ENCODE measurements around the gene LRRC9. TPM values are rescaled to one million over a fixed set of nuclear protein-coding genes. Genes with fewer than 3 reads are reported as not detected.
"Not testable (repeated sequence)": the region's sequence is repeated elsewhere in the genome, so short reads cannot be mapped to it uniquely, and the experiment has no call there.

LRRC9 gene
- total RNA-seq, 1 donor from 2014 or later = 0.05 TPM

DNA sequence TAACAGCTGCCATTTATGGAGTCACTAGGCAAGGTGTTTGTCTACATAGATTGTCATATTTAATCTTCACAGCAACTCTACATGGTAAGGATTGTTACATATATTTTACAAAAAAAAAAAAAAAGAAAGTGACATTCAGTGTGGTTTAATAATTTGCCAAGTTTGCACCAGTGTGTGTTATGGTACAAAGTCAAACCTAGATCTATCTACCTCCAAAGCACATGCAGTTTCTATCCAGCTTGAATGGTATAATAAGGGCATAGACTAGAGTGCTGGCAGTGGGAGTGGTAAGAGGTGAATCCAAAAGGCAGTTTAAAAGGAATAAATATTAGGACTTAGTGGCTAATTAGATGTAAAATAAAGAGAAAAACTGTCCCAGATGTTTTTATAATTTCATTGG, 105.6 kb downstream of the LRRC9 start:
- no peak for DNase-seq
- intact Hi-C loops (cut with micrococcal nuclease) = no loop called here
- no peak for ATAC-seq

DNA sequence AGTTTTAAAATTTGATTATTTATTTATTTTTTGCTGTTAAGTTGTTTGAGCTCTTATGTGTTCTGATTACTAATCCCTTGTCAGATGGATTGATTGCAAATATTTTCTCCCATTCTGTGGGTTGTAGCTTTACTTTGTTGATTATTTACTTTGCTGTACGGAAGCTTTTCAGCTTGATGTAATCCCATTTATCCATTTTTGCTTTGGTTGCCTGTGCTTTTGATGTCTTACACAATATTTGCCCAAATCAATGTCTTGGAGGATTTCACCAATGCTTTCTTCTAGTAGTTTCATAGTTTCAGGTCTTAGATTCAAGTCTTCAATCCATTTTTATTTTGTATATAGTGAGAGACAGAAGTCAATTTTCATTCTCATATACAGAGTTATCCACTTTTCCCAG, 115.2 kb downstream of the LRRC9 start:
- DNase-seq = no peak
- no peak for ATAC-seq
- intact Hi-C loops (cut with micrococcal nuclease) = no loop called here

DNA sequence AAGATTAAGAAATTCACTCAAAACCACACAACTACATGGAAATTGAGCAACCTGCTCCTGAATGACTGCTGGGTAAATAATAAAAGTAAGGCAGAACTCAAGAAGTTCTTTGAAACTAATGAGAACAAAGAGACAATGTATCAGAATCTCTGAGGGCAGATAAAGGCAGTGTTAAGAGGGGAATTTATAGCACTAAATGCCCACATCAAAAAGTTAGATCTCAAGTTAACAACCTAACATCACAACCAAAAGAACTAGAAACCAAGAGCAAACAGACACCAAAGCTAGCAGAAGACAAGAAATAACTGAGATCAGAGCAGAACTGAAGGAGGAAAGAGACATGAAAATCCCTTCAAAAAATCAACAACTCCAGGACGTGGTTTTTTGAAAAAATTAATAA, 128.0 kb downstream of the LRRC9 start:
- DNase-seq; ATAC-seq; intact Hi-C loops (cut with micrococcal nuclease): not testable (repeated sequence)

DNA sequence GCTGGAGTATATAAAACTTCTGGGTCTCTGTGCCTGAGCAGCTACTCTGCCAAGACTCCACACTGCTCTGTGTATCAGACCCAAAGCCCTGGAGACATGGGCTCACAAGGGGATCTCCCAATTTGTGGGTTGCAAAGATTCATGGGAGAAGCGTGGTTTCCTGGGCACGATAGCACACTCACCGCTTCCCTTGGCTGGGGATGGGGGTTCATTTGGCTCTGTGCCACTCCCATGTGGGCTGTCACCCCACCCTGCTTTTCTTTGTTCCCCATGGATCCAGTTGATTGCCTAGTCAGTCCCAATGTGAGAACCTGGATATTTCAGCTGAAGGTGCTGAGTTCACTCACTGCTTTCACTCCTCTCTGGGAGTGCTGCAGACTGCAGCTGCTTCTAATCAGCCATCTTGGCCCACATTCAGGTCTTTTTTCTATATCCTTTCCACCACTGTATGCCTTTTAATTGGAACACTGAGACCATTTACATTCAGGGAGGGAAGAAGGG, 131.8 kb downstream of the LRRC9 start:
- DNase-seq = no peak
- intact Hi-C loops (cut with micrococcal nuclease) = no loop called here
- ATAC-seq = peak; percentile 23

DNA sequence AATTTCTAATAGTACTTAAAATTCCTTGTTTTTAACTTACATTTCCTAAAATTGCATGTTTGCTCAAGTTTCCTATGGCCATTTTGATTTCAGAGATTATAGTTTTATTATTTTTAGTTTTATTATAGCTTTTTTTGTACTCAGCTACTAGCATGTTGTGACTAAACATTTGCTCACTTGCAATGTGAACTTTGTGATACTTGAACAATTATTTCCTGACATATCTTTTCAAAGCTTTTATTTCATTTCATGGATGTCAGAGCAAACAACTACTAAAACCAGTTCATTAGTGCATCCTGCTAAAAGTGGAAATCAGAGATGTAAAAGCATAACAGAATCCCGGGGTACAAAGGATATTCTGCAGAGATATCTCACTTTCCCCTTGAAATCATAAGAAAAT, 138.1 kb downstream of the LRRC9 start:
- no peak for DNase-seq
- ATAC-seq = no peak
- intact Hi-C loops (cut with micrococcal nuclease) = no loop called here

DNA sequence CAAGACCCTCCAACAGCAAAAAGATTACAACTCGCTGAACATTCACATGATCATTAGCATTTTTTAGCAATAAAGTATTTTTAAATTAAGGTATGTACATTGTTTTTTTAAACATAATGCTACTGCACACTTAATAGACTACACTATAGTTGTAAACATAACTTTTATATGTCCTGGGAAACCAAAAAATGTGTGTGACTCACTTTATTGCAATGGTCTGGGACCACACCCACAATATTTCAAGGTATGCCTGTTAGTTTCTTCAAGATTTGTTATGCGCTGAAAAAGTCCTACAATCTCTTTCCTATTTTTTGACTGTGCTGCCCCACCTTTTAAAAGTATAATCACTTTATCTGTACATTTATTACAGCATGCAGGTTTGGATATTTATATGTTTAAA, 141.4 kb downstream of the LRRC9 start:
- intact Hi-C loops (cut with micrococcal nuclease) = loop anchor here (5.0 kb wide), 1 partner anchor 121 kb away; no protein-coding TSS in a partner anchor
- DNase-seq (no peak), ATAC-seq (no peak)

DNA sequence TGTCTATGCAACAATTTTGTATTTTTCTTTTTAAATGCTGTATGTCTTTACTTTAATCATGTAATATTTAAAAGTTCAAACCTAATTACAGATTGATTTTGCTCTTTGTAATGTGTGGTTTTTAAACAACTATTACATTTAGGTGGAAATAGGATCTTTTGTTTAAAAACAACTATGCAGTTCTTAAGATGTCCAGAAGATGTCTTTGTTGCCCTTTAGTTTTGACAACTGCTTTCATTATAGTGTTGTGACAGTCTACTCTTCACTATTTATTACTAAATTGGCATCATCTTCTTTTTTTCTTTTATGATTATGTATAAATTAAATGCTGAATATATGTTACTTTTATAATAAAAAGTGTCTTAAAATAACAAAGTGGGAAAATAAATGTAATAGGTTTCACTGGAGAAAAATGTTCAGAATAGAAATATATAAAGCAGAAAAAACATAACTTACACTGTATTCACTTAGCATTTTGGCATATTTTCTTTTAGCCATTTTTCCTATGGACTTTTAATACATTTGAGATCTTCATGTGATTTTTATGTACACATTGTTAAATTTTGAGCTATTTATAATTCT, 144.6 kb downstream of the LRRC9 start:
- no peak for DNase-seq
- ATAC-seq = no peak

DNA sequence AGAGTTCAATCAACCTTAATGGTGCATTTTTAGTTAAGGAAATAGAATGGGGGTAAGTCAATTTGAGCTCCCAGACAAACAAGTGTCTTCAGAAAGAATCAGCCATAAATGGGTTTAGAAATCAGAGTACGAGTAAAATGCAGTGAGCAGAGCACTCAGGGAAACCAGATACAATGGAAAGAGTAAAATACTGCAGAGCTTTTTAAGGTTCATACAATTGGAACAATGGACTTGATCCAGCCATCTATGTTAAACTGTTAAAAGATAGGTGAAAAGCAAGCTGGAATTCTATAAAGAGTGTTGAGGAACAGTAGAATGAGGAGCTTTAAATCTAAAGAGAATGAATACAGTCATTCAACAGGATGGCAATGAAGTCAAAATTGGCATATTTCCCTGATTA, 147.9 kb downstream of the LRRC9 start:
- DNase-seq (no peak), ATAC-seq (no peak)
- intact Hi-C loops (cut with micrococcal nuclease) = no loop called here

More for the DNA sequence above, 144.6 kb downstream of the LRRC9 start:
- intact Hi-C loops (cut with micrococcal nuclease) = loop anchor here (5.0 kb wide), 1 partner anchor 118 kb away; no protein-coding TSS in a partner anchor

DNA sequence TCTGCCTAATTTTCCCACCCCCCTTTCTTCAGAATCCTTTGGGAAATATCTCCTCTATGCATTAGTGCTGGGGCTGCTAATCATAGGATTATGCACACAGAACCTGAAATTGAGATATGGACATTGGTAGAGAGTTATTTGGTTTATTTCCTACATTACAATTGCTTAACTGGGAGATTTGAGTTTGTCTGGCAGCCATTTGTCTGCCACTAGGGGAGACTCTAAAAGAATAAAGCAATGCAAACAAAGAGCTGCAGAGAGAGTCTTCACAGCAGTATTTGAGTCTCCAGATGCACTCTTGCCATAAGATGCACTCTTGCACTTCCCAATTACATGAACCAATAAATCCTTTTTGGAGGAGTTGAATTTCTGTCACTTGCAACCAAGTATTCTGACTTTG, 159.8 kb downstream of the LRRC9 start:
- intact Hi-C loops (cut with micrococcal nuclease) = no loop called here
- ATAC-seq = no peak
- no peak for DNase-seq

DNA sequence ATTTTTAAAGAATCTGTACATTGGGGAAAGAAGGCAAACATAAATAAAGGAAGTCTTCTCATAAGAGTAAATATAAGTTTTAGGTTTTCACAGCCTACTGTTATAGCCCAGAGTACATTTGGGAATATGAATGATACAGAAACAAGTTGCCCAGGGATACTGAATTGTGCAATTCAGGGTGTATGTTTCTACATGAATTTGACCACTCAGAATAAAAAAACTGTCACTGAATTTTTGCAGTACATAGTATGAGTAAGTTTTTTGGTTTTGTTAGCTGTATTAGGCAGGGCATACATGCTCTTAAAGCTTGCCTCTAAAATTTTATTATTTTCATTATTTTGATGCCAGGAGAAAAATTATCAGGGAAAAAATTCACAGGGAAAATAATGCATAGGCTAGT, 165.1 kb downstream of the LRRC9 start:
- ATAC-seq (no peak), DNase-seq (no peak)
- intact Hi-C loops (cut with micrococcal nuclease) = no loop called here

DNA sequence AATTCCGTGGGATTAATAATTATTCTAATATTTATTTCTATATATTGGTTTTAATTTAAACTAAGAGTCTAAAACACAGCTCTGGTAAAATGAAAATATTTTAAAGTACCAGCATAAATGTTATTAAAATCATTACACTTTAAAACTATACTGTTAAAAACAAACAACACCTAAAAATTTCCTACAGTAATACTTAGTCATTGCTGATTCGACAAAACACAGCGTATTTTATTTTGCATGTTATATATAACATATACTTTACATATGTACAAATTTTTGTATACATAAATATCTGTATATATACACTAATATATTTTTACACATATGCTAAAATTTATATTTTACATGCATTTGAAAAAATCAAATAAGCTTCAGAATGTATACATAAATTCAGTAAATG, 165.7 kb downstream of the LRRC9 start:
- DNase-seq (no peak), ATAC-seq (no peak)
- intact Hi-C loops (cut with micrococcal nuclease) = no loop called here

DNA sequence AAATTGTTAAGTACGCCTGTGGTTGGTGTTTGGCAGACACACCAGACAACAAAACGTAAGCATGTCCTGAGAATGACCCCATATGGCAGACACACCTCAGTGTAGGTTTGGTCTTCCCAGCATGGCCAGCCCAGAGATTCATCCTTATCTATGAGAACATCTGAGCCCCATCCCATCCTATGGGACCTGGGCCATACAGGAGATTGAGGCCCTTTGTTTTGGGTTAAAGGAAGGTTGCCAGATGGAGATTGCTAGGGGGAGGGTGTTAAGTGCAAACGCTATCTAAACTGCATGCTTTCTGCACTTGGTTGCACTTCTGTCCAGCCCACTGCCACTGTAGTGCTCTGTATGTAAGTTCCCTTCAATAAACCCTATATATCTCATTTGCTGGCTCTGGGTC, 167.7 kb downstream of the LRRC9 start:
- intact Hi-C loops (cut with micrococcal nuclease) = no loop called here
- ATAC-seq (no peak), DNase-seq (no peak)

DNA sequence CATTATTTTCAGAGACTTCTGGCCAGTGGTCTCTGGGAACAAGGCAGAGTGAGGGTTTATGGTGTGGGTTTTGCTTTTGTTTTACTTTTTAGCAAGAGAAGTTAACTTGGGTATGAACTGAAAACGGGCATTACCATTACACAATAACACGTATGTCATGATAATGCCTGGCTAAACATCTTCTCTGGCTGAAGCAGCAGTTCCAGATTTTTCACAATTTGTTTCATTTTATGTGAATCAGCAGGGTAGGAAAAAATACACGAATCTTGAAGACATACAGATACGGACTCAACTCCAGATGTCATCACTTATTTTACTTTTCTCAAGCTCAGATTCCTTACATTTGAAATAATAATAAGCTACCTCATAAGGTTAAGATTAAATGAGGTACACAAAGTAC, 169.3 kb downstream of the LRRC9 start:
- intact Hi-C loops (cut with micrococcal nuclease) = no loop called here
- DNase-seq (no peak), ATAC-seq (no peak)

DNA sequence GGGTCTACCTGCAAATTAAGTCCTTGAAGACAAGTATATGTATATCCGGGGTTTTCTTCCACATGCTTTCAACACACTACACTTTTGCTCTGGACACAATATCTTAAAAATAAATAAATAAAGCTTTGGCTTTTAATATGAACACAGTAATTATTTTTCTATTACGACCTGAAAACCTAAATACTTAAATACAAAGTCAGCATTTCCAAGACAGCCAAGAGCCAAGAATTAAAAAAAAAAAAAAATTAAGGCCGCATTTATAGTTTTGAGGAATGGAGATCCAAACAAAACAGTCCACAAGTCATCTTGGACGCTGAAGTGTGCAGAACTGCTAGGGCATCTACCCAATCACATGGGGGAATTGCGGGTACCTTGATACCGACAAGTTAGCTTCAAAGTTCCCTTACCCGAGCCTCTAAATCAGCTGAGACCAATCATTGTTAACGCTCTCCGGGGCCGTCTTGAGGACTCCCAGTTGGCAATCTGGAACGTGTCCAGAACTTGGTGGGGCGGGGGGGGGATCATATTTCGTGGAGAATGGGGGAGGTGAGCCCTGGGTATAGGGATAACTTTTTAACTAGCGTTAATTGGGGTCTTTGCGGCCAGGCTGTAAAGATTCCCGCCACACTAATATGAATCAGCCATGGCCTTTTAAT, 171.0 kb downstream of the LRRC9 start:
- DNase-seq = peak; percentile 39
- intact Hi-C loops (cut with micrococcal nuclease) = no loop called here
- ATAC-seq = peak; percentile 45

DNA sequence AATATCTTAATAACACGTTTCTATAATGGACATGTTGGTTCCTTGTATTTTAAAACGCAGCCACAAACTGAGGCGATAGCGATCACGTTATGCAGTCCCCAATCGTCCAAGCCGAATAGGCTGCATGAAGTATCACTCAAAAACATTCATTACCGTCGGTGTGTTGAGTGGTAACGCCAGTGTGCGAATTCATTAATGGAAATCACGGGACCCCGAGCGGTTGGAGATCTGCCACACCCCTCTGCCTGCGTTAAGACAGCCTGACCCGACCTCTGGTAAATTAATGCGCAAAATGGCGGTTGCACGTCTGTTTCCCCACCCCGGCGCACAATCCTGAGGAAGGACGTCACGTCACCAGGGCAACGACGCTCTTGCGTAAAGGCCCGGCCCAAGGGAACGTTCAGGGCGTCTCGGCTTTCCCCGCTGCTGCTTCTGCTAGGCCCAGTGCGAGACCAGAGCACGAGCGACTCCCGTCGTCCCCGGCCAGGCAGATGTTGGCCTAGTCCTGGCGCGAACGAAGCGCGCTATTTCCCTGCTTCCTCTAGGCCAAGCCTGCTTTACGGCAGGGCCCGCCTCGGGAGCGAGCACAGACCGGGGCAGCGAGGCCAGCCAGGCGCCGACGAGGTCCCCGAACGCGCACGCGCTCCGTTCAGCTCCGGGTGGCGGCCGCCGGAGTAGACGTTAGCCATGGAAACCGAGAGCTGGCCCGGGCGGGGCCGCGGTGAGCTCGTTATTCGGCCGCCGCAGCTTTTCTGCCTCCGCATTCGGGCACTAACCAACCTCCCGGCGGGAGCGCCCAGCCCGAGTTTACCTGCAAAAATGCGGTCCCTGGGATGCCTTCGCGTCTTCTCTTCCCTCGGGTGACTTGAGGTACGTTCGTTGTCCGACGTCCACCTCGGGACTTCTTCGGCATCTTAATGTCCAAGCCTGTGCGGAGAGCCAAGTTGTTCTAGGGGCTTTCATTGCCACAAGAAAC, 171.9 kb downstream of the LRRC9 start, which contains the start of gene PCNX4:
Gene PCNX4, plus strand, starts transcription at position 374 of the 976 bp plus-strand sequence. CDS start 15,716 bp downstream, outside the sequence.
- intact Hi-C loops (cut with micrococcal nuclease) = no loop called here
- ATAC-seq (peak; percentile 98), DNase-seq (peak; percentile 97)

DNA sequence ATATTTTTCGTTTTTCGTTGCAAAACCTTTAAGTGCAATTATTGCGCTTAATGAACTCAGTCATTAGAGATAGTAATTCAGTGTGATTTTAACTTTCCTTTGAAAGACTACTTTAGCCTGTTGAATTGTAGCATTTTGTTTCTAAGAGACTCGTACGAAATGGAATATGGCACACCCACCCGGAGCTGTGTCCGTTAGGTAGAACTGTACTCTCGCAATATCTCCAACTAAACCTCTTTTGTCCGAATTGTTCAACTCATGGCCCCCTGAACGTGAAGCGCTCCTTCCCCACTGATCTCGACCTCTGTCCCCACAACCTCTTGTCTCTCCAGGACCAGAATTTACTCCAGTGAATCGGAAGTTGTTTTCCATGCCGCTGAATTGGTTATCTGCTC, 172.6 kb downstream of the LRRC9 start:
- intact Hi-C loops (cut with micrococcal nuclease) = no loop called here
- no peak for DNase-seq
- ATAC-seq = peak; percentile 21

DNA sequence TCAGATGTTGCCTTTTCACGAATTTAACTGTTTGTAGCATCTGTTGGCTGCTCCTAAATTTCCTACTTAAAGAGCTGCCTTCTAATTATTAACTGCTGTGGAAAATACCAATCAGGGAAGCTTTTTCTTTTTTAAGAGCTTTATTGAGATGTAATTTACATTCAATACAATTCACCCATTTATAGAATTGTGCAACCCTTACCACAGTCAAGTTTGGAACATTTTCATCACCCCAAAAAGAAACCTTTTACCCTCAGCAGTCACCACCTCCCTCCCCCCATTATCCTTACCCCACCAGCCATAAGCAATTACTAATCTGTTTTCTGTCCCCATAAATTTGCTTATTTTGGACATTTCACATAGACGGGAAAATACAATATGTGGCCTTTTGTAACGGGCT, 173.1 kb downstream of the LRRC9 start:
- no peak for DNase-seq
- intact Hi-C loops (cut with micrococcal nuclease) = no loop called here
- ATAC-seq = no peak

DNA sequence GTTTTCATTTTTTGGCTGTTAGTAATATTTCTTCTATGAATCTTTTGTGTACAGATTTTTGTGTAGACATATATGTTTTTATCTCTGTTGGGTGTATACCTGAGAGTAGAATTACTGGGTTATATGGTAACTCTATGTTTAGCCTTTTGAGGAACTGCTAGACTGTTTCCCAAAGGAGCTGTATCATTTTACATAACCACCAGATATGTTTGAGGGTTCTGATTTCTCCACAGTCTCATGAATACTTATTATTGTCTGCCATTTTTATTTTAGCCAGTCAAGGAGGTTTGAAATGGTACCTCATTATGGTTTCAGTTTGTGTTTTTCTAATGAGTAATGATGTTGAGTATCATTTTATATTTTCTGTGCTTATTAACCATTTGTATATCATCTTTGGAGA, 173.7 kb downstream of the LRRC9 start:
- ATAC-seq = no peak
- DNase-seq = no peak
- intact Hi-C loops (cut with micrococcal nuclease) = no loop called here

DNA sequence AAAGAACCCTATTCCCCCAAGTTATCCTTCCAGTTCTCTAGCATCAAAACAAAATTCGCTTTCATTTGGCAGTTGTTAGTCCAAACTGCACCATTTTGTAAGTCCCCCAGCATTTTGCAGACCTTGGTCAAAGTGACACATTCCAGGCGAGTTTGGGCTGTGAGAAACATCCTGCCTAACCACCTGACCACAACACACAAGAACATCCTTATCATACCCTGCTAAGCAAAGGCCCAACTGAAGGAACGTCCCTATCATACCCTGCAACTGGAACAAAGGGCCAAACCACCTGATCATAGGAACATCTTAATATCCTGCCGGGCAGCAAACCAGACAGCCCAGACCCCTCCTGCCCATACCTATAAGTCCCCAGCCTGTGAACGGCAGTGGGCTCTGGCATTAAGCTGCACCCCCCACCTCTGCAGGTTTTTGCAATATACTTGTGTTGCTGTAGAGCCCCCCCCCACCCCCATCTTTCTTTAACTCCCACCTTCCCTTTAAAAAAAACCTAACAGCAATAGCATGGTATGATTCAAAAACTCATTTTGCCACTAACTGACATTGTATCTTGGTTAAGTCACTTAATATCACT, 174.5 kb downstream of the LRRC9 start:
- intact Hi-C loops (cut with micrococcal nuclease) = no loop called here

More for the DNA sequence above, 174.5 kb downstream of the LRRC9 start:
- no peak for DNase-seq
- ATAC-seq = peak; percentile 2
